Endodermal cell (in vitro differentiated cells): ENCODE measurements around the gene PALLD. TPM values are rescaled to one million over a fixed set of nuclear protein-coding genes. Genes with fewer than 3 reads are reported as not detected.

Experiments
- DNase-seq: peaks from one replicate; pipeline ENCODE4 v3.0.0-alpha.2; 2017
- H3K27ac ChIP-seq: 2 replicates; pipeline ENCODE4 v1.5.1; 2013; ENCODE audit warnings: mild to moderate bottlenecking, low read depth, low read length, moderate library complexity
- H3K27me3 ChIP-seq: 2 replicates; pipeline ENCODE4 v1.6.1; 2013; ENCODE audit warnings: mild to moderate bottlenecking, low read length, moderate library complexity; ENCODE audit not compliant: insufficient read depth, control insufficient read depth, poor library complexity, severe bottlenecking
- H3K36me3 ChIP-seq: 2 replicates; pipeline ENCODE4 v1.7.0; 2013; ENCODE audit warnings: mild to moderate bottlenecking, low read length, moderate library complexity; ENCODE audit not compliant: control insufficient read depth, insufficient read depth
- H3K4me1 ChIP-seq: one replicate; pipeline ENCODE4 v1.7.0; 2013; ENCODE audit warnings: low read length; ENCODE audit not compliant: control insufficient read depth, insufficient read depth
- H3K4me3 ChIP-seq: 2 replicates; pipeline ENCODE4 v1.5.1; 2013; ENCODE audit warnings: mild to moderate bottlenecking, low read length, moderate library complexity
- H3K9ac ChIP-seq: 2 replicates; pipeline ENCODE4 v1.6.1; 2013; ENCODE audit warnings: mild to moderate bottlenecking, low read length, moderate library complexity; ENCODE audit not compliant: poor library complexity, severe bottlenecking; ENCODE audit errors: extremely low read depth
- H3K9me3 ChIP-seq: 2 replicates; pipeline ENCODE4 v1.6.1; 2013; ENCODE audit warnings: mild to moderate bottlenecking, low read length, moderate library complexity; ENCODE audit not compliant: control insufficient read depth
- H3K27ac Mint-ChIP-seq: 2 replicates; pipeline ENCODE4 v1.8.0; 2020; ENCODE audit warnings: mixed read lengths
- H3K27me3 Mint-ChIP-seq: 2 replicates; pipeline ENCODE4 v1.8.0; 2021; ENCODE audit warnings: mild to moderate bottlenecking, mixed read lengths; ENCODE audit not compliant: insufficient read depth
- H3K36me3 Mint-ChIP-seq: 2 replicates; pipeline ENCODE4 v1.8.0; 2020; ENCODE audit warnings: low read depth, mixed read lengths
- H3K4me1 Mint-ChIP-seq: 2 replicates; pipeline ENCODE4 v1.8.0; 2020; ENCODE audit warnings: mixed read lengths
- H3K4me3 Mint-ChIP-seq: 2 replicates; pipeline ENCODE4 v1.8.0; 2020; ENCODE audit warnings: mild to moderate bottlenecking, moderate library complexity, mixed read lengths
- H3K9me3 Mint-ChIP-seq: 2 replicates; pipeline ENCODE4 v1.8.0; 2020; ENCODE audit warnings: mild to moderate bottlenecking, mixed read lengths
- CTCF ChIP-seq: fragments of 200-600 bp; sonication (generic); conservative IDR thresholded peaks from 2 replicates; pipeline ENCODE4 v1.5.0; 2021; ENCODE audit warnings: antibody characterized with exemption, mild to moderate bottlenecking
- WGBS, 2 experiments: methylation state at CpG; one replicate each; pipeline versions ENCODE4 v1.1.5 to v1.1.7; 2013; ENCODE audit warnings: missing lambda C conversion rate in 2 of 2, mixed read lengths in 1 of 2; ENCODE audit not compliant: insufficient coverage in 1 of 2, insufficient read length in 1 of 2; 5-methylcytosine and 5-hydroxymethylcytosine counted together
- total RNA-seq, 2 donors: library from RNA; stranded (reverse); fragmentation: NEBNext Ultra II Directional in 1 of 2; extraction: Animal tissue kit (Norgen Biotek cat#: 25700) in 1 of 2; gene quantifications; 2 replicates in 1 of 2; 3 replicates in 1 of 2; pipeline ENCODE4 v1.2.1, GENCODE V29; 2021

The PALLD gene
- total RNA-seq, 2 donors from 2014 or later, result 51.8 to 86.7 TPM

- no peak for TF ChIP-seq CTCF
- H3K9me3 Mint-ChIP-seq, result no peaks in the 10 kb centered on the region
- no peak for DNase-seq
- Histone ChIP-seq H3K9me3 (no peaks in the 10 kb centered on the region), H3K27ac (no peak overlapping the region), H3K27me3 (no peaks in the 10 kb centered on the region), H3K4me1 (peaks cover 4% of the 10 kb centered on the region), H3K9ac (no peak overlapping the region), H3K36me3 (peaks cover 87% of the 10 kb centered on the region), H3K4me3 (no peak overlapping the region)
- H3K36me3 Mint-ChIP-seq, result peaks cover 44% of the 10 kb centered on the region
- H3K27ac Mint-ChIP-seq, result no peak overlapping the region
- H3K4me1 Mint-ChIP-seq, result peaks cover 6% of the 10 kb centered on the region
- H3K4me3 Mint-ChIP-seq, result no peak overlapping the region
- no peaks in the 10 kb centered on the region for H3K27me3 Mint-ChIP-seq
Measured at GRCh38 chr4:168886351-168886750, 389.5 kb downstream of the PALLD start.

- Mint-ChIP-seq H3K36me3 (peaks cover 36% of the 10 kb centered on the region), H3K4me1 (peaks cover 6% of the 10 kb centered on the region), H3K27ac (no peak overlapping the region), H3K27me3 (no peaks in the 10 kb centered on the region), H3K9me3 (no peaks in the 10 kb centered on the region), H3K4me3 (no peak overlapping the region)
- no peak for DNase-seq
- H3K4me1 ChIP-seq, result peaks cover 4% of the 10 kb centered on the region
- WGBS, 2 experiments, result 79% methylated on average over 1 of the region's 1 CpG; no CpG with 5 or more reads in 1 of the 2 experiments
- TF ChIP-seq CTCF, result no peak
- no peak overlapping the region for H3K27ac ChIP-seq
- H3K36me3 ChIP-seq, result peaks cover 87% of the 10 kb centered on the region
- H3K27me3 ChIP-seq, result no peaks in the 10 kb centered on the region
- H3K9me3 ChIP-seq, result no peaks in the 10 kb centered on the region
- H3K9ac ChIP-seq, result no peak overlapping the region
- no peak overlapping the region for H3K4me3 ChIP-seq
Measured at GRCh38 chr4:168887809-168888208, 391.0 kb downstream of the PALLD start.

GRCh38 chr4:168888715-168889215 lies 391.9 kb downstream of the PALLD start:
- no peak overlapping the region for H3K27ac ChIP-seq
- no peak overlapping the region for H3K4me3 ChIP-seq
- TF ChIP-seq CTCF, result no peak
- Mint-ChIP-seq H3K9me3 (no peaks in the 10 kb centered on the region), H3K4me1 (peaks cover 6% of the 10 kb centered on the region), H3K36me3 (peaks cover 37% of the 10 kb centered on the region), H3K27me3 (no peaks in the 10 kb centered on the region), H3K27ac (no peak overlapping the region), H3K4me3 (no peak overlapping the region)
- no peaks in the 10 kb centered on the region for H3K9me3 ChIP-seq
- no peaks in the 10 kb centered on the region for H3K27me3 ChIP-seq
- DNase-seq, result no peak
- H3K36me3 ChIP-seq, result peaks cover 88% of the 10 kb centered on the region
- 96 to 100% methylated on average over 2 to 3 of the region's 6 CpGs for WGBS, 2 experiments
- no peak overlapping the region for H3K9ac ChIP-seq
- peaks cover 4% of the 10 kb centered on the region for H3K4me1 ChIP-seq
